ENCODE measurements around the gene CDH13. TPM values are rescaled to one million over a fixed set of nuclear protein-coding genes. Genes with fewer than 3 reads are reported as not detected.

Gene CDH13
- total and polyA plus RNA-seq, 2 of the 8 experiments (the other 6 are each of a cell fraction or from before 2014, with no cell fraction given), result 2.3 to 2.4 TPM

DNA sequence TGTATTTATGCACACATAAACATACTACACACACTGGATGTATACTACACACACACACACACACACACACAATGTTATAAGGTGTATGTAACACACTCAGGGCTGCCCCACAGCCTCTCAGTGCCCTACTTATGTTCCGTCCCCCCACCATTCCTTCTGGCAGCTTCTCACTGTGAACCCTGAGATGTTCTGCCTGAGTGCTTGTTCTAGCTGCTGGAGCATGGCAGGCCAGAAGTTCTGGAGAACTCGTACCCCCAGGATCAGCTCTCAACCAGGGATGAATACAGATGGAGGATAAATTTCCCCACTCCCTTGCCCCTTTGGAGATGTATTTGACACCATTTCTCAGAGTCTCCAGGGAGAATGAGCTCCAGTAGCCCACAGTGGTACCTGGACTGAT is 76.4 kb downstream of the CDH13 start:
- H4K20me1 ChIP-seq (replicated peaks in 1 of 2; ENCODE audit: control insufficient read depth in 1 of 2, insufficient read depth in 2 of 2, low read length in 2 of 2), result no peaks in the 10 kb centered on the region
- H3K23ac ChIP-seq (ENCODE audit: insufficient read length), result no peak overlapping the region
- no peaks in the 10 kb centered on the region for H3K27me3 ChIP-seq (replicated peaks in 1 of 4; ENCODE audit: control insufficient read depth in 3 of 4, extremely low read depth in 1 of 4, insufficient read depth in 3 of 4, low read length in 3 of 4)
- FAIRE-seq (no peak), DNase-seq (ENCODE audit: low read depth in 1 of 2, low spot score in 2 of 2) (no peak)
- ChIA-PET CTCF (ENCODE audit: partially characterized antibody) (interaction anchor here (0.5 to 1.2 kb wide), 2 partner anchors 63 to 91 kb away, joined by 3 read pairs; no protein-coding TSS in a partner anchor), POLR2A (ENCODE audit: partially characterized antibody) (no interaction called here)
- H3K23me2 ChIP-seq (ENCODE audit: low read depth, low read length), result no peaks in the 10 kb centered on the region
- H2AK5ac ChIP-seq (ENCODE audit: low read depth, low read length), result no peak overlapping the region
- no peak overlapping the region for H3K56ac ChIP-seq (replicated peaks; ENCODE audit: insufficient read length, low read depth, low read length)
- H2BK120ac ChIP-seq (replicated peaks; ENCODE audit: low read depth, low read length), result no peak overlapping the region
- TF ChIP-seq RFX5 (IDR thresholded peaks at IDR 0.05; ENCODE audit: borderline replicate concordance, low read depth, low read length) (no peak), EGR1 (IDR thresholded peaks at IDR 0.05; ENCODE audit: borderline replicate concordance, low read depth, low read length) (no peak), RAD21 (IDR thresholded peaks at IDR 0.05 in 1 of 2, conservative IDR thresholded peaks at IDR 0.05 in 1 of 2; ENCODE audit: low read depth in 2 of 2, low read length in 2 of 2) (no peak), GTF2F1 (IDR thresholded peaks at IDR 0.05; ENCODE audit: borderline replicate concordance, low read depth, low read length) (no peak), EP300 (IDR thresholded peaks at IDR 0.05; ENCODE audit: borderline replicate concordance in 1 of 2, low read depth in 2 of 2, low read length in 2 of 2) (no peak), CREB1 (IDR thresholded peaks at IDR 0.05) (no peak), KDM1A (IDR thresholded peaks at IDR 0.05; ENCODE audit: borderline replicate concordance, low read length) (no peak), SP4 (IDR thresholded peaks at IDR 0.05; ENCODE audit: low read length) (no peak), POLR2AphosphoS5 (IDR thresholded peaks at IDR 0.05; ENCODE audit: low read depth, low read length) (no peak), TAF1 (IDR thresholded peaks at IDR 0.05; ENCODE audit: low read depth, low read length) (no peak)
- TF ChIP-seq, protein P1, sequence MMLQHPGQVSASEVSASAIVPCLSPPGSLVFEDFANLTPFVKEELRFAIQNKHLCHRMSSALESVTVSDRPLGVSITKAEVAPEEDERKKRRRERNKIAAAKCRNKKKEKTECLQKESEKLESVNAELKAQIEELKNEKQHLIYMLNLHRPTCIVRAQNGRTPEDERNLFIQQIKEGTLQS (IDR thresholded peaks at IDR 0.05; ENCODE audit: insufficient read depth, low read depth, low read length), result no peak
- H3K27ac ChIP-seq (ENCODE audit: low read depth, low read length), result no peak overlapping the region
- no peak overlapping the region for H2BK12ac ChIP-seq (ENCODE audit: low read depth, low read length)
- H3K9ac ChIP-seq (replicated peaks in 1 of 4; ENCODE audit: extremely low read depth in 1 of 4, low read depth in 3 of 4, low read length in 3 of 4), result no peak overlapping the region
- no peaks in the 10 kb centered on the region for H3K9me3 ChIP-seq (ENCODE audit: insufficient read depth in 2 of 2, low read depth in 1 of 2, low read length in 1 of 2)
- H4K8ac ChIP-seq (ENCODE audit: extremely low read depth, insufficient read depth, low read length), result no peak overlapping the region
- no peak overlapping the region for H4K5ac ChIP-seq (ENCODE audit: insufficient read length, low read depth, low read length)
- no peak overlapping the region for H3K4ac ChIP-seq (replicated peaks; ENCODE audit: insufficient read length, low read depth, low read length)
- no peaks in the 10 kb centered on the region; a peak in 1 of 8 replicates for H3K36me3 ChIP-seq (ENCODE audit: control insufficient read depth in 2 of 4, insufficient read depth in 4 of 4, low read length in 3 of 4)
- no peaks in the 10 kb centered on the region for H3K79me2 ChIP-seq (ENCODE audit: control insufficient read depth in 1 of 2, insufficient read depth in 2 of 2, low read length in 2 of 2)
- H3K4me3 ChIP-seq (ENCODE audit: extremely low read depth in 1 of 4, insufficient read depth in 2 of 4, low read depth in 3 of 4, low read length in 4 of 4), result no peak overlapping the region
- WGBS, 2 experiments (ENCODE audit: extremely low coverage in 1 of 2, insufficient coverage in 1 of 2, insufficient read length in 1 of 2, insufficient replicate concordance in 2 of 2, low coverage in 1 of 2, low lambda C conversion rate in 2 of 2, missing lambda C conversion rate in 1 of 2), result 82% methylated on average over 2 of the region's 2 CpGs; no CpG with 5 or more reads in 1 of the 2 experiments
- H3K14ac ChIP-seq (ENCODE audit: insufficient read length), result no peak overlapping the region
- no peaks in the 10 kb centered on the region for H3K79me1 ChIP-seq (ENCODE audit: low read depth, low read length)
- H2BK5ac ChIP-seq (ENCODE audit: low read depth, low read length), result no peak overlapping the region
- H4K91ac ChIP-seq (replicated peaks; ENCODE audit: insufficient read length, low read length), result no peak overlapping the region
- no peak overlapping the region for H2BK15ac ChIP-seq (ENCODE audit: low read length)
- H2AFZ ChIP-seq (ENCODE audit: low read length), result no peak overlapping the region
- no peak overlapping the region for H3K18ac ChIP-seq (ENCODE audit: extremely low read depth, low read length)
- no peak overlapping the region for H3K4me2 ChIP-seq (ENCODE audit: insufficient read depth in 1 of 2, low read depth in 2 of 2, low read length in 2 of 2)
- H3K4me1 ChIP-seq (replicated peaks in 1 of 4; ENCODE audit: control insufficient read depth in 3 of 4, insufficient read depth in 4 of 4, low read length in 3 of 4), result peaks cover 0 to 14% (median 11%) of the 10 kb centered on the region in 4 experiments; a peak in 5 of 7 replicates
- H2BK20ac ChIP-seq (ENCODE audit: low read length), result no peak overlapping the region
